ENCODE results near the gene LATS1.

DNA sequence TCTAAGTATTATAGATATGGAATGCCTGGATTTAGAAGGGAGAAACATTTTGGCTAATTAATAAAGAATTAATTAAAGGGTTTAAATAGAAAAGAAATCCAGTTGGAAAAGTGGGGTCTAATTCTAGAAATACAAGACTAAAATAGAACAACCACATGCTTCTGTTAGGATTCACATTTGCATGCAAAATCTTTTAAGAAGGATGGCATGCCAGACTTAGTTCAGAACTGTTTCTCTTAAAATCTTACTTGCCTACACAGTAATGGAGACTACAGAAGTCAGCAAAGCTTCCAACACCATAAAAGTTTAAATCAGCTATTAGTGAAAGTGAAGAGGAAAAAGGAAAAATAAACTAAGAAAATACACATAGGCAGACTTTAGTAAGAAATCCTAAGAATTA is 36.7 kb downstream of the LATS1 start:
- TF ChIP-seq CTCF (conservative IDR thresholded peaks at IDR 0.05 in 1 of 2, IDR thresholded peaks at IDR 0.05 in 1 of 2; ENCODE audit: extremely low read depth in 1 of 2, insufficient read depth in 1 of 2, low read depth in 1 of 2, low read length in 2 of 2) (no peak), EZH2 (IDR thresholded peaks at IDR 0.05; ENCODE audit: borderline replicate concordance, low read length) (no peak)
